A549 (cell line): ENCODE data around the gene HAND2.

ENCODE experiments used
- BCL3 ChIP-seq: fragments of >200 bp; sonication (Bioruptor Twin); formaldehyde crosslinking; IDR thresholded peaks from 3 replicates; pipeline ENCODE4 v1.6.1; 2016
- CEBPB ChIP-seq, 2 experiments: fragments of >200 bp in 1 of 2; sonication (Bioruptor Twin) in 1 of 2; formaldehyde crosslinking in 1 of 2; IDR thresholded peaks; 2 replicates each; pipeline ENCODE4 v1.6.1; 2012 to 2016
- EHMT2 ChIP-seq: fragments of 200-600 bp; sonication (generic); IDR thresholded peaks from 2 replicates; pipeline ENCODE4 v1.6.1; 2016; ENCODE audit warnings: antibody characterized with exemption, low read depth, mild to moderate bottlenecking, moderate library complexity
- FOSL2 ChIP-seq, 2 experiments: fragments of 450-650 bp in 1 of 2; fragments of >200 bp in 1 of 2; sonication (Bioruptor Twin) in 1 of 2; formaldehyde crosslinking; IDR thresholded peaks; 2 replicates each; pipeline versions ENCODE4 v1.5.0 to v1.6.1; 2016 to 2020; ENCODE audit warnings: mild to moderate bottlenecking in 1 of 2, moderate library complexity in 1 of 2
- HDAC2 ChIP-seq: fragments of 200-600 bp; sonication (generic); IDR thresholded peaks from 2 replicates; pipeline ENCODE4 v1.6.1; 2016
- HOXA7 ChIP-seq: fragments of 250-450 bp; sonication (Bioruptor Pico); IDR thresholded peaks from 2 replicates; pipeline ENCODE4 v1.5.0; 2020; ENCODE audit warnings: mild to moderate bottlenecking, moderate library complexity
- POLR2AphosphoS2 ChIP-seq: conservative IDR thresholded peaks from 2 replicates; pipeline ENCODE4 v1.6.1; 2012; ENCODE audit warnings: low read length, improper control_type of control experiment, inconsistent platforms
- RARB ChIP-seq: fragments of 250-450 bp; sonication (Bioruptor Pico); IDR thresholded peaks from 2 replicates; pipeline ENCODE4 v1.8.0; 2021; ENCODE audit warnings: mild to moderate bottlenecking, moderate library complexity
- TF ChIP-seq, protein P1 (sequence below): fragments of >200 bp; sonication (Bioruptor Twin); formaldehyde crosslinking; IDR thresholded peaks from 3 replicates; pipeline ENCODE4 v1.5.1; 2016
- TF ChIP-seq, protein P2 (sequence below): fragments of 250-450 bp; sonication (Bioruptor Pico); IDR thresholded peaks from 2 replicates; pipeline ENCODE4 v1.5.0; 2020; ENCODE audit warnings: low read depth, mild to moderate bottlenecking, moderate library complexity

DNA sequence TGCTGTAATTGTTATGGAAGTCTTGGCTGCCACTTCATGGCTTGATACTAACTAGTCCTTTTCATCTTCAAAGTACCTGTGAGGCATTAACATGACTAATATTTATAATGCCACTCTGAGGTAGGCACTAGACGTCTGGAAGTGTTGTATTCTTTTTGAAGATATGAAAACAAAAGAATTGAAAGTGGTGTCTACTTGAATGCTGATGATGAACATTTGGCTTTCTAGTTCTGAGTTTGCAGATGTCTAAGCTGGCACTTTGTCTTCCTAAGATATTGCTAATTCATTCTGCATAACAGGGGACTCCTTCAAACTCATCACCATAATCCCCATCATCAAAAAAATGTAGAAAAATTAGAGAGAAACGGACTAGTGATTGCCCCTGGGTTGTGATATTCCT, 41.6 kb upstream of the HAND2 start:
- TF ChIP-seq, protein P1, sequence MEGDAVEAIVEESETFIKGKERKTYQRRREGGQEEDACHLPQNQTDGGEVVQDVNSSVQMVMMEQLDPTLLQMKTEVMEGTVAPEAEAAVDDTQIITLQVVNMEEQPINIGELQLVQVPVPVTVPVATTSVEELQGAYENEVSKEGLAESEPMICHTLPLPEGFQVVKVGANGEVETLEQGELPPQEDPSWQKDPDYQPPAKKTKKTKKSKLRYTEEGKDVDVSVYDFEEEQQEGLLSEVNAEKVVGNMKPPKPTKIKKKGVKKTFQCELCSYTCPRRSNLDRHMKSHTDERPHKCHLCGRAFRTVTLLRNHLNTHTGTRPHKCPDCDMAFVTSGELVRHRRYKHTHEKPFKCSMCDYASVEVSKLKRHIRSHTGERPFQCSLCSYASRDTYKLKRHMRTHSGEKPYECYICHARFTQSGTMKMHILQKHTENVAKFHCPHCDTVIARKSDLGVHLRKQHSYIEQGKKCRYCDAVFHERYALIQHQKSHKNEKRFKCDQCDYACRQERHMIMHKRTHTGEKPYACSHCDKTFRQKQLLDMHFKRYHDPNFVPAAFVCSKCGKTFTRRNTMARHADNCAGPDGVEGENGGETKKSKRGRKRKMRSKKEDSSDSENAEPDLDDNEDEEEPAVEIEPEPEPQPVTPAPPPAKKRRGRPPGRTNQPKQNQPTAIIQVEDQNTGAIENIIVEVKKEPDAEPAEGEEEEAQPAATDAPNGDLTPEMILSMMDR = no peak
- no peak for TF ChIP-seq HOXA7 (CRISPR knock-in tag)
- TF ChIP-seq HDAC2 = no peak
- no peak for TF ChIP-seq CEBPB (IDR thresholded peaks at IDR 0.05)
- no peak for TF ChIP-seq POLR2AphosphoS2
- TF ChIP-seq, protein P2, sequence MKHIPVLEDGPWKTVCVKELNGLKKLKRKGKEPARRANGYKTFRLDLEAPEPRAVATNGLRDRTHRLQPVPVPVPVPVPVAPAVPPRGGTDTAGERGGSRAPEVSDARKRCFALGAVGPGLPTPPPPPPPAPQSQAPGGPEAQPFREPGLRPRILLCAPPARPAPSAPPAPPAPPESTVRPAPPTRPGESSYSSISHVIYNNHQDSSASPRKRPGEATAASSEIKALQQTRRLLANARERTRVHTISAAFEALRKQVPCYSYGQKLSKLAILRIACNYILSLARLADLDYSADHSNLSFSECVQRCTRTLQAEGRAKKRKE = no peak
- no peak for TF ChIP-seq FOSL2 (IDR thresholded peaks at IDR 0.05)
- TF ChIP-seq FOSL2 (CRISPR knock-in tag; IDR thresholded peaks at IDR 0.05) = no peak
- no peak for TF ChIP-seq BCL3
- TF ChIP-seq RARB (CRISPR knock-in tag) = no peak
- TF ChIP-seq EHMT2 = no peak
